ENCODE measurements around the gene PRPSAP1. TPM values are rescaled to one million over a fixed set of nuclear protein-coding genes. Genes with fewer than 3 reads are reported as not detected.
A peak's percentile ranks its signal among the peaks of the same experiment; 100 is the strongest.

PRPSAP1 gene
- total RNA-seq, 1 experiment from 2014 or later, result 99.6 TPM

DNA sequence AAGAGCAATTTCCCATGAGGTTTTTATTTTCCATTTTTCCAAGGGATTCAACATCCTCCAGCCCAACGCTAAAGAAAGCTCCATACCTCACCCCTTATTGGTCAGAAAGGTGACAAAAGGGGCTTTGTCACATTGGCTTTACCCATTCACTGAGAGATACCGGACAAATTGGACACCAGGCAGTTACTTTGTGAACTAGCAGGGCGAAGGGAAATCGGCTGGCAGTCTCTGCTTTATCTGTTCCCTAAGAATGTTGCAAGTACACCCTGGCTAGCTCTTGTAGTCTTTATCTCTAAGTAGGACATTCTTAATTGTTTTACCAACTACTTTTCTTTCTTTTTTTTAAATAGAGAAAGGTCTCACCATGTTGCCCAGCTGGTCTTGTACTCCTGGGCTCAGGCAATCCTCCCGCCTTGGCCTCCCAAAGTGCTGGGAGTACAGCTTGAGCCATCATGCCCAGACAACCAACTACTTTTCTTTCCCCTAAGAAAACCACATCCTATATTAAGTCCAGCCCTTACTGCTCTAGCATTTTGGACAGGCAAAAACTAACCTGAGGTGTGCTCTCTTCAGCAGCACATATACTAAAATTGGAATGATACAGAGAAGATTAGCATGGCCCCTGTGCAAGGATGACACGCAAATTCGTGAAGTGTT lies 16.8 kb downstream of the PRPSAP1 start:
- H3K4me3 ChIP-seq (ENCODE audit: low read depth in 2 of 2, low read length in 2 of 2), result no peak overlapping the region
- POLR2A ChIA-PET, result no interaction called here
- H3K36me3 ChIP-seq (ENCODE audit: control insufficient read depth, insufficient read depth, low read length), result no peaks in the 10 kb centered on the region
- in situ Hi-C loops (cut with HindIII; ENCODE audit: low pct_unique_long_range_greater_than_20kb, low sequenced_read_pairs), result no loop called here
- no TSS peak for BruUV-seq (replicated peaks)
- H3K4me1 ChIP-seq (ENCODE audit: control insufficient read depth, insufficient read depth, low read length), result no peaks in the 10 kb centered on the region
- H3K27ac ChIP-seq (ENCODE audit: low read length), result no peak overlapping the region
- no peaks in the 10 kb centered on the region for H3K9me3 ChIP-seq (ENCODE audit: control insufficient read depth, insufficient read depth, low read depth, low read length)
- CTCF ChIA-PET, result interaction anchor here (0.5 kb wide), 1 partner anchor 48 kb away, joined by 3 read pairs; no protein-coding TSS in a partner anchor
- no peak for DNase-seq (ENCODE audit: low read depth, low spot score)
- no peak for TF ChIP-seq TCF7L2 (IDR thresholded peaks at IDR 0.05; ENCODE audit: low read depth, low read length)
- TF ChIP-seq POLR2AphosphoS5 (IDR thresholded peaks at IDR 0.05; ENCODE audit: low read depth, low read length), result no peak
- no peak for TF ChIP-seq SIN3A (IDR thresholded peaks at IDR 0.05; ENCODE audit: borderline replicate concordance, insufficient read depth, low read depth, low read length)
- TF ChIP-seq, protein P1, sequence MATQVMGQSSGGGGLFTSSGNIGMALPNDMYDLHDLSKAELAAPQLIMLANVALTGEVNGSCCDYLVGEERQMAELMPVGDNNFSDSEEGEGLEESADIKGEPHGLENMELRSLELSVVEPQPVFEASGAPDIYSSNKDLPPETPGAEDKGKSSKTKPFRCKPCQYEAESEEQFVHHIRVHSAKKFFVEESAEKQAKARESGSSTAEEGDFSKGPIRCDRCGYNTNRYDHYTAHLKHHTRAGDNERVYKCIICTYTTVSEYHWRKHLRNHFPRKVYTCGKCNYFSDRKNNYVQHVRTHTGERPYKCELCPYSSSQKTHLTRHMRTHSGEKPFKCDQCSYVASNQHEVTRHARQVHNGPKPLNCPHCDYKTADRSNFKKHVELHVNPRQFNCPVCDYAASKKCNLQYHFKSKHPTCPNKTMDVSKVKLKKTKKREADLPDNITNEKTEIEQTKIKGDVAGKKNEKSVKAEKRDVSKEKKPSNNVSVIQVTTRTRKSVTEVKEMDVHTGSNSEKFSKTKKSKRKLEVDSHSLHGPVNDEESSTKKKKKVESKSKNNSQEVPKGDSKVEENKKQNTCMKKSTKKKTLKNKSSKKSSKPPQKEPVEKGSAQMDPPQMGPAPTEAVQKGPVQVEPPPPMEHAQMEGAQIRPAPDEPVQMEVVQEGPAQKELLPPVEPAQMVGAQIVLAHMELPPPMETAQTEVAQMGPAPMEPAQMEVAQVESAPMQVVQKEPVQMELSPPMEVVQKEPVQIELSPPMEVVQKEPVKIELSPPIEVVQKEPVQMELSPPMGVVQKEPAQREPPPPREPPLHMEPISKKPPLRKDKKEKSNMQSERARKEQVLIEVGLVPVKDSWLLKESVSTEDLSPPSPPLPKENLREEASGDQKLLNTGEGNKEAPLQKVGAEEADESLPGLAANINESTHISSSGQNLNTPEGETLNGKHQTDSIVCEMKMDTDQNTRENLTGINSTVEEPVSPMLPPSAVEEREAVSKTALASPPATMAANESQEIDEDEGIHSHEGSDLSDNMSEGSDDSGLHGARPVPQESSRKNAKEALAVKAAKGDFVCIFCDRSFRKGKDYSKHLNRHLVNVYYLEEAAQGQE (IDR thresholded peaks at IDR 0.05; ENCODE audit: insufficient read depth in 1 of 2, low read depth in 2 of 2, low read length in 1 of 2), result no peak
- TF ChIP-seq, protein P2, sequence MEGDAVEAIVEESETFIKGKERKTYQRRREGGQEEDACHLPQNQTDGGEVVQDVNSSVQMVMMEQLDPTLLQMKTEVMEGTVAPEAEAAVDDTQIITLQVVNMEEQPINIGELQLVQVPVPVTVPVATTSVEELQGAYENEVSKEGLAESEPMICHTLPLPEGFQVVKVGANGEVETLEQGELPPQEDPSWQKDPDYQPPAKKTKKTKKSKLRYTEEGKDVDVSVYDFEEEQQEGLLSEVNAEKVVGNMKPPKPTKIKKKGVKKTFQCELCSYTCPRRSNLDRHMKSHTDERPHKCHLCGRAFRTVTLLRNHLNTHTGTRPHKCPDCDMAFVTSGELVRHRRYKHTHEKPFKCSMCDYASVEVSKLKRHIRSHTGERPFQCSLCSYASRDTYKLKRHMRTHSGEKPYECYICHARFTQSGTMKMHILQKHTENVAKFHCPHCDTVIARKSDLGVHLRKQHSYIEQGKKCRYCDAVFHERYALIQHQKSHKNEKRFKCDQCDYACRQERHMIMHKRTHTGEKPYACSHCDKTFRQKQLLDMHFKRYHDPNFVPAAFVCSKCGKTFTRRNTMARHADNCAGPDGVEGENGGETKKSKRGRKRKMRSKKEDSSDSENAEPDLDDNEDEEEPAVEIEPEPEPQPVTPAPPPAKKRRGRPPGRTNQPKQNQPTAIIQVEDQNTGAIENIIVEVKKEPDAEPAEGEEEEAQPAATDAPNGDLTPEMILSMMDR (IDR thresholded peaks at IDR 0.05), result no peak
- no peaks in the 10 kb centered on the region for H3K27me3 ChIP-seq (ENCODE audit: control insufficient read depth, insufficient read depth, low read length)
- ATAC-seq, result peak; percentile 55
- intact Hi-C loops (cut with micrococcal nuclease; ENCODE audit: unreplicated experiment), result no loop called here

DNA sequence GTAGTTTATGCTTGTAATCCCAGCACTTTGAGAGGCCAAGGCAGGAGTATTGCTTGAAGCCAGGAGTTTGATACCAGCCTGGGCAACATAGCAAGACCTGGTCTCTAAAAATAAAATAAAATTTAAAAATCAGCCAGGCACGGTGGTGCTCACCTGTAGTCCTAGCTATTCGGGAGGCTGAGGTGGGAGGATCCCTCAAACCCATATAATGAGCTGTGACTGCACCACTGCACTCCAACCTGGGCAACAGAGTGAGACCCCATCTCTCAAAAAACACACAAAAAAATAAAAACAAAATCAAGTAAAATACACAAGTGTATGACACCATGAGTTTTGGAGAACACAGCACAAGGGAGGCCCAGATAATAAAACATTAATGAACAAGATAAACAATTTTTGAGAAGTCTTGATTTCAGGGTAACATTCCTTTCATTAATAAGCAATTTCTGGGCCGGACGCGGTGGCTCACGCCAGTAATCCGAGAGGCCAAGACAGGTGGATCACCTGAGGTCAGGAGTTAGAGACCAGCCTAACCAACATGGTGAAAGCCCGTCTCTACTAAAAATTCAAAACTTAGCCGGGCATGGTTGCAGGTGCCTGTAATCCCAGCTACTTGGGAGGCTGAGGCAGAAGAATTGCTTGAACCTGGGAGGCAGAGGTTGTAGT lies 17.9 kb downstream of the PRPSAP1 start:
- DNase-seq (ENCODE audit: low read depth, low spot score) (no peak), ATAC-seq (no peak)
- ChIA-PET CTCF (no interaction called here), POLR2A (no interaction called here)
- H3K9me3 ChIP-seq (ENCODE audit: control insufficient read depth, insufficient read depth, low read depth, low read length), result no peaks in the 10 kb centered on the region
- peaks cover 3% of the 10 kb centered on the region for H3K36me3 ChIP-seq (ENCODE audit: control insufficient read depth, insufficient read depth, low read length)
- no peak overlapping the region for H3K27ac ChIP-seq (ENCODE audit: low read length)
- in situ Hi-C loops (cut with HindIII; ENCODE audit: low pct_unique_long_range_greater_than_20kb, low sequenced_read_pairs), result no loop called here
- H3K27me3 ChIP-seq (ENCODE audit: control insufficient read depth, insufficient read depth, low read length), result no peaks in the 10 kb centered on the region
- no peak overlapping the region for H3K4me3 ChIP-seq (ENCODE audit: low read depth in 2 of 2, low read length in 2 of 2)
- BruUV-seq (replicated peaks), result no TSS peak
- H3K4me1 ChIP-seq (ENCODE audit: control insufficient read depth, insufficient read depth, low read length), result no peaks in the 10 kb centered on the region
- TF ChIP-seq, protein P2 (IDR thresholded peaks at IDR 0.05), result no peak
- TF ChIP-seq SIN3A (IDR thresholded peaks at IDR 0.05; ENCODE audit: borderline replicate concordance, insufficient read depth, low read depth, low read length), result no peak
- no peak for TF ChIP-seq TCF7L2 (IDR thresholded peaks at IDR 0.05; ENCODE audit: low read depth, low read length)
- TF ChIP-seq, protein P1 (IDR thresholded peaks at IDR 0.05; ENCODE audit: insufficient read depth in 1 of 2, low read depth in 2 of 2, low read length in 1 of 2), result no peak
- TF ChIP-seq POLR2AphosphoS5 (IDR thresholded peaks at IDR 0.05; ENCODE audit: low read depth, low read length), result no peak
- intact Hi-C loops (cut with micrococcal nuclease; ENCODE audit: unreplicated experiment), result no loop called here
